Right cardiac atrium (tissue), 5 donors: ENCODE measurements around the gene ZDHHC13. TPM values are rescaled to one million over a fixed set of nuclear protein-coding genes. Genes with fewer than 3 reads are reported as not detected.

Source experiments
- ATAC-seq, 2 donors: fragments of 200-7000 bp; cut with Tn5 transposase; one replicate each; pipeline versions ENCODE4 v1.8.0 to v1.9.1; 2020; ENCODE audit warnings: moderate library complexity in 2 of 2, mild to moderate bottlenecking in 1 of 2
- DNase-seq, 3 donors: peaks; one replicate each; pipeline ENCODE4 v3.0.0-alpha.2; 2020
- H3K27ac ChIP-seq: one replicate; pipeline ENCODE4 v1.5.1; 2013; ENCODE audit warnings: mild to moderate bottlenecking, low read length, control low read depth, moderate library complexity
- H3K27me3 ChIP-seq: one replicate; pipeline ENCODE4 v1.6.1; 2013; ENCODE audit not compliant: control insufficient read depth, insufficient read depth
- H3K4me1 ChIP-seq: one replicate; pipeline ENCODE4 v1.6.1; 2013; ENCODE audit warnings: low read length; ENCODE audit not compliant: control insufficient read depth, insufficient read depth
- H3K4me3 ChIP-seq: one replicate; pipeline ENCODE4 v1.5.1; 2013; ENCODE audit warnings: low read length, control low read depth
- H3K9me3 ChIP-seq: one replicate; pipeline ENCODE4 v1.6.1; 2013; ENCODE audit warnings: low read length; ENCODE audit not compliant: control insufficient read depth
- WGBS: extraction: QIAGEN DNeasy Blood & Tissue Kit; methylation state at CpG from one replicate; pipeline ENCODE4 v1.1.7; 2013; 5-methylcytosine and 5-hydroxymethylcytosine counted together
- intact Hi-C, 4 donors: fragments of 100-400 bp; cut with DNase I; formaldehyde crosslinking; loops; one replicate each; pipeline versions ENCODE4 v1.11.0 to v1.14.0; 2022 to 2023
- polyA plus RNA-seq: library from polyadenylated mRNA; stranded (reverse); fragments of 200-250 nt; gene quantifications from one replicate; pipeline ENCODE4 v1.2.3, GENCODE V29; 2013
- total RNA-seq, 4 donors: library from RNA; stranded (reverse); fragmentation: NEBNext Ultra II Directional; extraction: Animal tissue kit (Norgen Biotek cat#: 25700); gene quantifications; one replicate each; pipeline ENCODE4 v1.2.1, GENCODE V29; 2021
- donor health status: healthy with polysubstance abuse.
- donor health status: DM: no; HTN: yes; CAD: no.
- donor health status: DM: no; HTN: no; CAD: no.
- donor health status: DM: no; HTN: yes; CAD: no; lungs with severe emphysema.
- donor health status: DM: yes; HTN: yes; CAD: no.

ZDHHC13 gene
- total and polyA plus RNA-seq, 5 donors = 10.7 to 15.5 (median 11.4) TPM

- peak overlapping the region; percentile 70 for H3K27ac ChIP-seq
- intact Hi-C loops = no loop called here
These were observed 74.7 kb downstream of the ZDHHC13 start for GRCh38 chr11:19191530-19192169.

GRCh38 chr11:19193916-19194315 lies 76.9 kb downstream of the ZDHHC13 start:
- no peaks in the 10 kb centered on the region for H3K4me1 ChIP-seq
- no peak for ATAC-seq
- WGBS = 43% methylated on average over 2 of the region's 2 CpGs
- no peak for DNase-seq
- H3K27ac ChIP-seq = no peak overlapping the region
- intact Hi-C loops = no loop called here
- no peaks in the 10 kb centered on the region for H3K9me3 ChIP-seq
- no peak overlapping the region for H3K4me3 ChIP-seq
- H3K27me3 ChIP-seq = no peaks in the 10 kb centered on the region

More at GRCh38 chr11:19191530-19192169, 74.7 kb downstream of the ZDHHC13 start:
- no peaks in the 10 kb centered on the region for H3K4me1 ChIP-seq
- no peaks in the 10 kb centered on the region for H3K27me3 ChIP-seq
- H3K9me3 ChIP-seq = no peaks in the 10 kb centered on the region
- no peak overlapping the region for H3K4me3 ChIP-seq
- ATAC-seq = peak; percentile 62 to 78
- WGBS = 60% methylated on average over 7 of the region's 7 CpGs
- peak; percentile 29 to 56 (median 53) for DNase-seq

DNA sequence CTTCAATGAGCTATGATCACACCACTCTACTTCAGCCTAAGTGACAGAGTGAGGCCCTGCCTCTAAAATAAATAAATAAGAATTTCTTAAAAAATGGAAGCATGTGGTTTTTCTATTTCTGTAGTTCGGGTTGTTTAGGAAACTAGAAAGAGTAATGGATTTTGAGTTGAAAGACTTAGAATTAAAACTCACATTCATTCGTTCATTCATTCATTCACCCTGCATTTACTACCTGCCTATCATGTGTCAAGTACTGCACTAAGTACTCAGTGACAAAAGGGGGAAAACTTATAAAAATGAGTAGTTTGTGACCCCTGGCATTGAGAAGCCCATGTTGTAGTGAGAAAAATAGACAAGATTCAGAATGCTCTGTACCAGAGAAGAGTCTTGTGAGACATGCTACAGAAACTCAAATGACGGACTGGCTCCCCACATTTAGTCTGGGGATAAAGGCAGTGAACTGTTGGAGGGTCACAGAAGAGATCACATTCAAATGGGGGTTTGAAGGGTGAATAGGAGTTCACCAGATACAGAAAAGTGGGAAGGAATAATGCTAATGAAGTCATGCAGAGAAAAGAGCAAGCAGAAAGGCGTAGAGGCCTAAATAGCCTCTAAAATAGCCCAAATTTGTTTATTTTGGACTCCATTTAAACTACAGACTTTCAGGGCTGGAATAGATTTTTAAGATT lies 77.8 kb downstream of the ZDHHC13 start:
- WGBS = 86% methylated on average over 4 of the region's 4 CpGs
- Histone ChIP-seq H3K27me3 (no peaks in the 10 kb centered on the region), H3K4me3 (no peak overlapping the region), H3K9me3 (no peaks in the 10 kb centered on the region), H3K27ac (peak overlapping the region; percentile 62), H3K4me1 (no peaks in the 10 kb centered on the region)
- no peak for DNase-seq
- ATAC-seq = no peak
- intact Hi-C loops = no loop called here

GRCh38 chr11:19196432-19196831 lies 79.5 kb downstream of the ZDHHC13 start:
- WGBS = 70% methylated on average over 6 of the region's 6 CpGs
- H3K4me3 ChIP-seq = no peak overlapping the region
- peak in 2 of 3 donors; percentile 45 to 53 for DNase-seq
- ATAC-seq = peak; percentile 65 to 71
- peak overlapping the region; percentile 77 for H3K27ac ChIP-seq
- intact Hi-C loops = no loop called here
- H3K27me3 ChIP-seq = no peaks in the 10 kb centered on the region
- H3K4me1 ChIP-seq = no peaks in the 10 kb centered on the region
- no peaks in the 10 kb centered on the region for H3K9me3 ChIP-seq

DNA sequence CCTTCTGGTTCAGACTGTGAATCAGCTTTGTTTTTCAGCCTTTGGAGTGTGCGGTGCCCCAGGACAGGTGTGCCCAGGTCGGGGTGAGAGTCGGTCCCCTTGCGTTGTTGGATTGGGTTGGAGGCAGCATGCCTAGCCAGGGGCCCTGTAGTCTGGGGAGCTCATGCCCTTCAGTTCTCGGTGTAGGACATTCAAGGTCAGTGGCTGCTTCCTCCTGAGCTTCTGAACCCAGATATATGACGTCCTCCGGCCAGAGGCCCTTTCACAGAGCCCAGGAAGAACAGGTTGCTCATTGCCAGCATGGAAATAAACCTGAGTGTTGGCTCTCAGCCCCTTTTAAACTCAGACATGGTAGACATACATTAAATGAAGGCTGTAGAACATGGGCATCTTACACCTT lies 82.1 kb downstream of the ZDHHC13 start:
- H3K27me3 ChIP-seq = no peaks in the 10 kb centered on the region
- H3K4me1 ChIP-seq = no peaks in the 10 kb centered on the region
- 73% methylated on average over 7 of the region's 7 CpGs for WGBS
- H3K27ac ChIP-seq = peak overlapping the region; percentile 91
- intact Hi-C loops = no loop called here
- ATAC-seq = peak; percentile 14 to 41
- peak in 1 of 3 donors; percentile 21 for DNase-seq
- peak overlapping the region; percentile 67 for H3K4me3 ChIP-seq
- no peaks in the 10 kb centered on the region for H3K9me3 ChIP-seq

- intact Hi-C loops = no loop called here
- Histone ChIP-seq H3K9me3 (no peaks in the 10 kb centered on the region), H3K4me1 (no peaks in the 10 kb centered on the region), H3K4me3 (peak overlapping the region; percentile 67), H3K27ac (peak overlapping the region; percentile 91), H3K27me3 (no peaks in the 10 kb centered on the region)
- 3% methylated on average over 3 of the region's 3 CpGs for WGBS
- no peak for ATAC-seq
- DNase-seq = no peak
These were observed 82.8 kb downstream of the ZDHHC13 start for GRCh38 chr11:19199771-19200170.

DNA sequence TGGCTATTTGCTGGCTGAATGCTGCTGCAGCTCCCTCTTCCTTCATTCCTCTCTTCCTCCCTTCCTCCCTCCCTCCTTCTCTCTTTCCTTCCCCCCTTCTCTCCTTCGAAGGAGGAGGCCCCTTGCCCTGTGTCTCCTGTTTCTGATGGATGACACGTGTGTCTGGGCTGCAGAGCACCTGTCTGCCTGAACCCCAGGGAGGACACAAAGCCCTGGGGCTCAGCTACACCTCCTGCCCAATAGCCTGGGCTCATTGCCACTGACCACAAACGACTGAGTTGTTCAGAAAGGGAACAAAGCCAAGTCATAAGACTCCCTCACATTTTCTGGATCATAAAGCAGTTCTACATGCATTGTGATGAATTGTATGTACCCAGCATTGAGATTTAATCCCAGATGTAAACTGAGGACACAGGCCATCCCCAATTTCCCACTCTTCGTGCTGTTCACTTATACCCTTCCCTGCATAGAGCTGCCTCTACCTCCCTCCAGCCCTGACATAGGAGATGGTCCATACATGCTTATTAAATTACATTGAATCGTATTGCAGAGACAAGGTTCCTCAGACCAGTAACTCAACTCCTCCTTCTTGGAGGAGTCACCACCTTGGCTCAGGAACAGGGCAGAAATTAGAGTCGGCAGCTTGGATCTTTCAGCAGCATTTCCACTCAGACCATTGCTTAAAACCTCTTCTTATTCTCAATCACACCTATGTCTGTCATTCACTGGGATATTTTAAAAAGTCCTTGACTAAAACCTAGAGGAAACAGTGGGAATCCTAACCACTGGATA lies 83.6 kb downstream of the ZDHHC13 start:
- Histone ChIP-seq H3K27me3 (no peaks in the 10 kb centered on the region), H3K4me1 (no peaks in the 10 kb centered on the region), H3K4me3 (peak overlapping the region; percentile 67), H3K27ac (peak overlapping the region; percentile 82), H3K9me3 (no peaks in the 10 kb centered on the region)
- intact Hi-C loops = no loop called here
- ATAC-seq = no peak
- 23% methylated on average over 6 of the region's 6 CpGs for WGBS
- DNase-seq = peak in 1 of 3 donors; percentile 59

GRCh38 chr11:19201737-19202605 lies 85.0 kb downstream of the ZDHHC13 start, which contains the start of gene CSRP3:
Gene CSRP3 (minus strand): TSS chr11:19201983. CDS start chr11:19192448, 9,535 bp downstream.
- H3K27me3 ChIP-seq = no peaks in the 10 kb centered on the region
- ATAC-seq (peak; percentile 88 to 92), DNase-seq (peak; percentile 37 to 73 (median 71))
- H3K4me3 ChIP-seq = peak within 1 kb of the TSS; percentile 67
- H3K9me3 ChIP-seq = no peaks in the 10 kb centered on the region
- intact Hi-C loops = no loop called here
- H3K4me1 ChIP-seq = no peaks in the 10 kb centered on the region
- peak within 1 kb of the TSS; percentile 96 for H3K27ac ChIP-seq
- WGBS = 59% methylated on average over 7 of the region's 7 CpGs

- 91% methylated on average over 5 of the region's 5 CpGs for WGBS
- intact Hi-C loops = no loop called here
- H3K4me3 ChIP-seq = no peak overlapping the region
These were observed 87.9 kb downstream of the ZDHHC13 start for GRCh38 chr11:19204836-19205235.

GRCh38 chr11:19208181-19208580 lies 91.2 kb downstream of the ZDHHC13 start:
- no peaks in the 10 kb centered on the region for H3K9me3 ChIP-seq
- H3K27ac ChIP-seq = peak overlapping the region; percentile 19
- ATAC-seq (no peak), DNase-seq (no peak)
- intact Hi-C loops = no loop called here
- peaks cover 2% of the 10 kb centered on the region for H3K4me1 ChIP-seq
- 82% methylated on average over 2 of the region's 2 CpGs for WGBS
- H3K4me3 ChIP-seq = no peak overlapping the region
- H3K27me3 ChIP-seq = no peaks in the 10 kb centered on the region

More at GRCh38 chr11:19204836-19205235, 87.9 kb downstream of the ZDHHC13 start:
- no peak overlapping the region for H3K27ac ChIP-seq
- DNase-seq (no peak), ATAC-seq (no peak)
- no peaks in the 10 kb centered on the region for H3K27me3 ChIP-seq
- peaks cover 2% of the 10 kb centered on the region for H3K4me1 ChIP-seq
- H3K9me3 ChIP-seq = no peaks in the 10 kb centered on the region
